A549 (cell line): ENCODE data around the gene HOXD9. TPM values are rescaled to one million over a fixed set of nuclear protein-coding genes. Genes with fewer than 3 reads are reported as not detected.

Experiments used
- ATAC-seq, 2 experiments: fragments of 200-7000 bp in 1 of 2; fragments of >200 bp in 1 of 2; cut with Nextera tagmentation in 1 of 2; cut with Tn5 transposase in 1 of 2; 3 replicates each; pipeline versions ENCODE4 v1.8.0 to v1.9.1; 2018 to 2020; ENCODE audit warnings: mild to moderate bottlenecking in 1 of 2, moderate library complexity in 1 of 2
- CTCF ChIA-PET: fragments of 300-600 bp; sonication (Branson Sonifier 250); formaldehyde crosslinking; extraction: SDS; loops from one replicate; lab custom pipeline; 2021; ENCODE audit warnings: antibody characterized with exemption, inconsistent platforms; lab: Yijun Ruan, JAX
- POLR2A ChIA-PET: fragments of 350-600 bp; formaldehyde crosslinking; extraction: SDS; loops from one replicate; lab custom pipeline; 2021; ENCODE audit warnings: antibody characterized with exemption, inconsistent platforms; lab: Yijun Ruan, JAX
- DNase-seq, 2 experiments: peaks; one replicate each; pipeline versions ENCODE4 v3.0.0 to v3.0.0-alpha.2; 2011 to 2016; ENCODE audit warnings: low read depth in 1 of 2, low spot score in 1 of 2
- FAIRE-seq: peaks from 2 replicates; lab custom pipeline; 2011; peaks lifted over from hg19 to GRCh38; lab: Jason Lieb, UNC
- H3K27ac ChIP-seq, 2 experiments: fragments of >200 bp; sonication (Bioruptor Twin); formaldehyde crosslinking; 3 replicates each; pipeline ENCODE4 v1.5.1; 2016 to 2017
- H3K4me1 ChIP-seq: fragments of >200 bp; sonication (Bioruptor Twin); formaldehyde crosslinking; 3 replicates; pipeline ENCODE4 v1.6.1; 2016
- H3K4me2 ChIP-seq: fragments of >200 bp; sonication (Bioruptor Twin); formaldehyde crosslinking; 3 replicates; pipeline ENCODE4 v1.6.1; 2016
- H3K4me3 ChIP-seq: fragments of >200 bp; sonication (Bioruptor Twin); formaldehyde crosslinking; 3 replicates; pipeline ENCODE4 v1.5.1; 2016
- H3K9me3 ChIP-seq: fragments of >200 bp; sonication (Bioruptor Twin); formaldehyde crosslinking; 3 replicates; pipeline ENCODE4 v1.6.1; 2016
- CBX2 ChIP-seq: fragments of 200-600 bp; sonication (generic); IDR thresholded peaks from 2 replicates; pipeline ENCODE4 v1.6.1; 2016; ENCODE audit warnings: low read depth, mild to moderate bottlenecking, borderline replicate concordance
- ESRRA ChIP-seq: fragments of 150-350 bp; IDR thresholded peaks from 2 replicates; pipeline ENCODE4 v1.6.1; 2014; ENCODE audit warnings: mild to moderate bottlenecking, low read length, borderline replicate concordance
- FOSL2 ChIP-seq, 2 experiments: fragments of 450-650 bp in 1 of 2; fragments of >200 bp in 1 of 2; sonication (Bioruptor Twin) in 1 of 2; formaldehyde crosslinking; IDR thresholded peaks; 2 replicates each; pipeline versions ENCODE4 v1.5.0 to v1.6.1; 2016 to 2020; ENCODE audit warnings: mild to moderate bottlenecking in 1 of 2, moderate library complexity in 1 of 2
- HDAC2 ChIP-seq: fragments of 200-600 bp; sonication (generic); IDR thresholded peaks from 2 replicates; pipeline ENCODE4 v1.6.1; 2016
- HOXB13 ChIP-seq: fragments of 250-450 bp; sonication (Bioruptor Pico); IDR thresholded peaks from 2 replicates; pipeline ENCODE4 v1.5.0; 2020; ENCODE audit warnings: low read depth, mild to moderate bottlenecking, moderate library complexity
- HOXB5 ChIP-seq: fragments of 250-450 bp; sonication (Bioruptor Pico); IDR thresholded peaks from 2 replicates; pipeline ENCODE4 v1.5.0; 2020; ENCODE audit warnings: mild to moderate bottlenecking, moderate library complexity
- JUNB ChIP-seq: fragments of >200 bp; sonication (Bioruptor Twin); formaldehyde crosslinking; IDR thresholded peaks from 2 replicates; pipeline ENCODE4 v1.6.1; 2016
- NFE2L2 ChIP-seq: fragments of 150-350 bp; conservative IDR thresholded peaks from 2 replicates; pipeline ENCODE4 v1.6.1; 2014; ENCODE audit warnings: low read length
- PBX3 ChIP-seq: IDR thresholded peaks from 2 replicates; pipeline ENCODE4 v1.6.1; 2012
- PHF8 ChIP-seq: fragments of 200-600 bp; sonication (generic); IDR thresholded peaks from 2 replicates; pipeline ENCODE4 v1.6.1; 2016; ENCODE audit warnings: low read depth, mild to moderate bottlenecking, antibody characterized with exemption, moderate library complexity, borderline replicate concordance
- RCOR1 ChIP-seq: fragments of 150-350 bp; IDR thresholded peaks from 2 replicates; pipeline ENCODE4 v1.6.1; 2014; ENCODE audit warnings: antibody characterized with exemption, low read length, low read depth
- SMC3 ChIP-seq: fragments of >200 bp; sonication (Bioruptor Twin); formaldehyde crosslinking; IDR thresholded peaks from 3 replicates; pipeline ENCODE4 v1.6.1; 2018; ENCODE audit warnings: inconsistent platforms
- TFCP2L1 ChIP-seq: fragments of 250-450 bp; sonication (Bioruptor Pico); IDR thresholded peaks from 2 replicates; pipeline ENCODE4 v1.5.0; 2021; ENCODE audit warnings: mild to moderate bottlenecking
- ZC3H11A ChIP-seq: fragments of 450-650 bp; IDR thresholded peaks from 2 replicates; pipeline ENCODE4 v1.6.1; 2014; ENCODE audit warnings: antibody characterized with exemption, mild to moderate bottlenecking
- ZNF302 ChIP-seq: fragments of 250-450 bp; sonication (Bioruptor Pico); IDR thresholded peaks from 2 replicates; pipeline ENCODE4 v1.9.0; 2021; ENCODE audit warnings: inconsistent platforms, mild to moderate bottlenecking, moderate library complexity
- ZSCAN20 ChIP-seq: fragments of 250-450 bp; sonication (Bioruptor Pico); IDR thresholded peaks from 2 replicates; pipeline ENCODE4 v1.8.0; 2022; ENCODE audit warnings: mild to moderate bottlenecking, moderate library complexity
- WGBS: methylation state at CpG from one replicate; pipeline ENCODE4 v1.1.6; 2017; ENCODE audit errors: missing lambda C conversion rate; 5-methylcytosine and 5-hydroxymethylcytosine counted together
- polyA plus RNA-seq, 4 experiments: library from polyadenylated mRNA; depleted of rRNA in 3 of 4; stranded (reverse); fragments of >200 nt; fragmentation: RNase III in 1 of 4; extraction: RNeasy Plus Mini Kit Qiagen cat#74134 plus additional on column Dnase treatment in 1 of 4; gene quantifications; 2 replicates in 3 of 4; 3 replicates in 1 of 4; pipeline ENCODE4 v1.2.3, GENCODE V29; 2011 to 2017
- TF ChIP-seq, protein P1 (sequence below): IDR thresholded peaks from 2 replicates; pipeline ENCODE4 v1.6.1; 2012
- TF ChIP-seq, protein P2 (sequence below): fragments of 450-650 bp; IDR thresholded peaks from 2 replicates; pipeline ENCODE4 v1.6.1; 2014; ENCODE audit warnings: antibody characterized with exemption

Gene HOXD9
- polyA plus RNA-seq, 2 of the 4 experiments (the other 2 are of a cell fraction): 0.45 to 1.0 TPM

GRCh38 chr2:176150584-176151441 lies 28.3 kb downstream of the HOXD9 start:
- Histone ChIP-seq H3K27ac (no peak overlapping the region), H3K9me3 (no peaks in the 10 kb centered on the region), H3K4me1 (no peaks in the 10 kb centered on the region), H3K4me2 (no peak overlapping the region), H3K4me3 (no peak overlapping the region)
- CTCF ChIA-PET: interaction anchor here (1.2 to 2.6 kb wide), 4 partner anchors 11 to 502 kb away, joined by 3 to 22 read pairs (median 6); no protein-coding TSS in a partner anchor
- 85% methylated on average over 8 of the region's 14 CpGs for WGBS
- POLR2A ChIA-PET: no interaction called here
- no peak for FAIRE-seq
- TF ChIP-seq JUNB: no peak
- TF ChIP-seq HOXB5 (CRISPR knock-in tag): no peak
- TF ChIP-seq HDAC2: no peak
- no peak for TF ChIP-seq TFCP2L1 (CRISPR knock-in tag)
- no peak for TF ChIP-seq NFE2L2
- TF ChIP-seq RCOR1: no peak
- no peak for TF ChIP-seq ZC3H11A
- no peak for TF ChIP-seq ESRRA
- TF ChIP-seq ZSCAN20 (CRISPR knock-in tag): no peak
- TF ChIP-seq CBX2: no peak
- no peak for TF ChIP-seq ZNF302
- TF ChIP-seq SMC3: no peak
- no peak for TF ChIP-seq FOSL2 (IDR thresholded peaks at IDR 0.05)
- TF ChIP-seq FOSL2 (CRISPR knock-in tag; IDR thresholded peaks at IDR 0.05): no peak
- TF ChIP-seq PBX3: no peak
- no peak for TF ChIP-seq HOXB13 (CRISPR knock-in tag)
- TF ChIP-seq, protein P1, sequence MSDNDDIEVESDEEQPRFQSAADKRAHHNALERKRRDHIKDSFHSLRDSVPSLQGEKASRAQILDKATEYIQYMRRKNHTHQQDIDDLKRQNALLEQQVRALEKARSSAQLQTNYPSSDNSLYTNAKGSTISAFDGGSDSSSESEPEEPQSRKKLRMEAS: no peak
- no peak for TF ChIP-seq PHF8
- no peak for DNase-seq
- no peak; a peak in 1 of 6 replicates for ATAC-seq

DNA sequence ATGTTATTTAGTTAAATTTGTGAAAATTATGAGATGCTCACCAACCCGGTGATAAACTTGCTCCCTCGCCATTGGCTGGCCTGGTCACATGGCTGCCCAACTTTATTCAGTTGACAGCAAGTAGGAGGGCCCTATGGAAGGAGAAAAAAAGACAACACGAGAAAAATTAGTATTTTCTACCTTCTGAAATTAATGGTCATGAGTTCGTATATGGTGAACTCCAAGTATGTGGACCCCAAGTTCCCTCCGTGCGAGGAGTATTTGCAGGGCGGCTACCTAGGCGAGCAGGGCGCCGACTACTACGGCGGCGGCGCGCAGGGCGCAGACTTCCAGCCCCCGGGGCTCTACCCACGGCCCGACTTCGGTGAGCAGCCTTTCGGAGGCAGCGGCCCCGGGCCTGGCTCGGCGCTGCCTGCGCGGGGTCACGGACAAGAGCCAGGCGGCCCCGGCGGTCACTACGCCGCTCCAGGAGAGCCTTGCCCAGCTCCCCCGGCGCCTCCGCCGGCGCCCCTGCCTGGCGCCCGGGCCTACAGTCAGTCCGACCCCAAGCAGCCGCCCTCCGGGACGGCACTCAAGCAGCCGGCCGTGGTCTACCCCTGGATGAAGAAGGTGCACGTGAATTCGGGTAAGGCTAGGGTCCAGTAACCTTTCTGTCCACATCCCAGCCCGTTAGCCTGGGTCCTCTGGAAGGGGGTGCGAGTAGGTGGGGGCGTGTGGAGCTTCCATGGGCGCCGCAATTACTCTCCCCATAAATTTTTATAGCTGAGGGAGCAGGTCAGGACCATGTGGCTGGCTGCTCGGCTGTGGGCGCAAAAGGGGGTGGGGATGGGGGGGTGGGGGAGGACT lies 29.1 kb downstream of the HOXD9 start, which contains the start of gene HOXD4:
HOXD4 (plus strand) TSS at position 109 of the 846 bp plus-strand sequence; CDS start at position 193, 84 bp downstream.
- FAIRE-seq: no peak

More for the DNA sequence above, 29.1 kb downstream of the HOXD9 start, which contains the start of gene HOXD4:
- DNase-seq (no peak), ATAC-seq (peak; percentile 26 to 76; a peak in 3 of 6 replicates)
- ChIA-PET POLR2A (no interaction called here), CTCF (interaction anchor here (1.2 to 2.6 kb wide), 4 partner anchors 10 to 501 kb away, joined by 3 to 22 read pairs (median 6); no protein-coding TSS in a partner anchor)
- Histone ChIP-seq H3K9me3 (no peaks in the 10 kb centered on the region), H3K4me1 (no peaks in the 10 kb centered on the region), H3K4me2 (peak within 1 kb of the TSS; percentile 53; the same call in 2 of the 3 replicates), H3K4me3 (peak within 1 kb of the TSS; percentile 35), H3K27ac (peak within 1 kb of the TSS in 1 of 2 experiments; percentile 68; a peak in 2 of 6 replicates)
- WGBS: 60% methylated on average over 32 of the region's 55 CpGs
- TF ChIP-seq, protein P2, sequence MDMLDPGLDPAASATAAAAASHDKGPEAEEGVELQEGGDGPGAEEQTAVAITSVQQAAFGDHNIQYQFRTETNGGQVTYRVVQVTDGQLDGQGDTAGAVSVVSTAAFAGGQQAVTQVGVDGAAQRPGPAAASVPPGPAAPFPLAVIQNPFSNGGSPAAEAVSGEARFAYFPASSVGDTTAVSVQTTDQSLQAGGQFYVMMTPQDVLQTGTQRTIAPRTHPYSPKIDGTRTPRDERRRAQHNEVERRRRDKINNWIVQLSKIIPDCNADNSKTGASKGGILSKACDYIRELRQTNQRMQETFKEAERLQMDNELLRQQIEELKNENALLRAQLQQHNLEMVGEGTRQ: peak; percentile 33
- no peak for TF ChIP-seq RCOR1
- TF ChIP-seq, all 56 proteins: peak for 1
